HG03378 (cell line): Measurements from ENCODE around the gene KRT79.
"Not testable (repeated sequence)": the region's sequence is repeated elsewhere in the genome, so short reads cannot be mapped to it uniquely, and the experiment has no call there.

Experiments
- ATAC-seq: cut with Tn5 transposase; IDR thresholded peaks from one replicate; pipeline ENCODE4 v1.9.1; 2021; ENCODE audit warnings: mild to moderate bottlenecking, moderate library complexity; ENCODE audit not compliant: unreplicated experiment

KRT79 gene

GRCh38 chr12:52833922-52834726, at the start of gene KRT79:
Gene KRT79, minus strand, starts transcription at chr12:52834311. Its CDS starts 51 bp downstream, at chr12:52834260.
- ATAC-seq, result no peak

- not testable (repeated sequence) for ATAC-seq
Observed at GRCh38 chr12:52880499-52880898, 46.4 kb upstream of the KRT79 start.

GRCh38 chr12:52879394-52880351, 45.6 kb upstream of the KRT79 start:
- ATAC-seq, result no peak

- no peak for ATAC-seq
Observed at GRCh38 chr12:52878507-52879393, 44.6 kb upstream of the KRT79 start.

GRCh38 chr12:52877242-52877641, 43.1 kb upstream of the KRT79 start:
- no peak for ATAC-seq

GRCh38 chr12:52876372-52876771, 42.3 kb upstream of the KRT79 start:
- no peak for ATAC-seq

GRCh38 chr12:52874573-52875435, 40.7 kb upstream of the KRT79 start:
- no peak for ATAC-seq

GRCh38 chr12:52873832-52874572, 39.9 kb upstream of the KRT79 start:
- no peak for ATAC-seq

GRCh38 chr12:52873513-52873831, 39.4 kb upstream of the KRT79 start:
- ATAC-seq, result no peak

GRCh38 chr12:52872644-52873389, 38.7 kb upstream of the KRT79 start:
- no peak for ATAC-seq

- no peak for ATAC-seq
Observed at GRCh38 chr12:52871291-52872039, 37.4 kb upstream of the KRT79 start.

GRCh38 chr12:52870361-52871290, 36.5 kb upstream of the KRT79 start:
- no peak for ATAC-seq

GRCh38 chr12:52867642-52868041, 33.5 kb upstream of the KRT79 start:
- ATAC-seq, result no peak

GRCh38 chr12:52867152-52867551, 33.0 kb upstream of the KRT79 start:
- ATAC-seq, result no peak

GRCh38 chr12:52865090-52865944, 31.2 kb upstream of the KRT79 start:
- ATAC-seq, result no peak

GRCh38 chr12:52862023-52862422, 27.9 kb upstream of the KRT79 start:
- ATAC-seq, result no peak
